Activated naive CD4-positive, alpha-beta T cell treated with anti-CD3 and anti-CD28 coated beads for 36 hours (primary cell): ENCODE results near the gene PHETA1. TPM values are rescaled to one million over a fixed set of nuclear protein-coding genes. Genes with fewer than 3 reads are reported as not detected.
"Not testable (repeated sequence)": the region's sequence is repeated elsewhere in the genome, so short reads cannot be mapped to it uniquely, and the experiment has no call there.

Experiments used
- CTCF ChIA-PET: fragments of 350-600 bp; sonication (Branson Sonifier 250); formaldehyde crosslinking; loops from one replicate; lab custom pipeline; 2021; ENCODE audit warnings: antibody characterized with exemption; lab: Charles Lee
- DNase-seq: peaks from one replicate; pipeline ENCODE4 v3.0.0-alpha.2; 2020
- H3K27ac Mint-ChIP-seq: one replicate; pipeline ENCODE4 v1.8.0; 2021; ENCODE audit warnings: mild to moderate bottlenecking, mixed read lengths
- H3K27me3 Mint-ChIP-seq: one replicate; pipeline ENCODE4 v1.8.0; 2021; ENCODE audit warnings: low read depth, mixed read lengths
- H3K36me3 Mint-ChIP-seq: one replicate; pipeline ENCODE4 v1.8.0; 2021; ENCODE audit warnings: low read depth, mixed read lengths
- H3K4me1 Mint-ChIP-seq: one replicate; pipeline ENCODE4 v1.8.0; 2021; ENCODE audit warnings: low read depth, mixed read lengths
- H3K4me3 Mint-ChIP-seq: one replicate; pipeline ENCODE4 v1.8.0; 2021; ENCODE audit warnings: mild to moderate bottlenecking, moderate library complexity, mixed read lengths
- H3K9me3 Mint-ChIP-seq: one replicate; pipeline ENCODE4 v1.8.0; 2021; ENCODE audit warnings: mixed read lengths
- intact Hi-C: fragments of 100-400 bp; cut with micrococcal nuclease; formaldehyde crosslinking; loops from one replicate; pipeline ENCODE4 v1.15.1; 2023
- total RNA-seq, 2 experiments: library from RNA; stranded (reverse); gene quantifications; one replicate each; pipeline ENCODE4 v1.2.3, GENCODE V29; 2021

PHETA1 gene
- total RNA-seq, 2 experiments from 2014 or later, result 0.35 to 1.0 TPM

DNA sequence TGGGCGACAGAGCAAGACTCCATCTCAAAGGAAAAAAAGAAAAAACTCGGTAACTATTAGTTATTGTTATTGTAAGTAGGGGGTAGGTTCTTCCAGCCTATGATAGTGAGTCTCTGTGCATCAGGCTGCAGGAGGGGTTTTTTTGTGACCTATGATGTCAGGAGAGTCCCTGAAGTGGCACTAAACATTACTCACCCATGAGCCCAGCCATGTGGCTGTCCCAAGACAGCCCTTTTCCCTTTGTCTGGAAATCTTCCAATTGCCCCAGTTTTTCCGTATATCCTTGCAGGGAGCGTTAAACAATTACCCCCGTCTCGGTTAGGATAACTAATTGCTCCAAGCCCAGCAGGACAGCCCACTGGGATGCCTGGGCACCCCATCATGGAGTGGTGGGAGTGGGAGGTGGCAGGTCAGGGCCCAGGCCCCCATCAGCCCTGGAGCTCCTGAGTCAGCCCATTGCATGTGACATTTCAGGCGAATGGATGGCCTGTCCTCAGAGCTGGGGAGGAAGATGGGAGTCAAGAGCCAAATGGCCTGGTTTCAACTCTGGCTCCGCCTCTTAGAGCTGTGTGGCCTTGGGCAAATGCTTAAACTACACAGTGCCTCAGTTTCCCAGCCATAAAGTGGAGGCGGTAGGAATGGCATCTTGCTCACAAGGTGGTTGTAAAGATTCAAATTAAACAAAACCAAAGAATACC is 16.4 kb downstream of the PHETA1 start:
- no peak overlapping the region for H3K4me3 Mint-ChIP-seq
- intact Hi-C loops, result no loop called here
- H3K27ac Mint-ChIP-seq, result no peak overlapping the region
- no peaks in the 10 kb centered on the region for H3K36me3 Mint-ChIP-seq
- CTCF ChIA-PET, result interaction anchor here (0.7 to 1.0 kb wide), 3 partner anchors 44 to 1356 kb away, joined by 3 to 7 read pairs (median 6); no protein-coding TSS in a partner anchor
- H3K9me3 Mint-ChIP-seq, result peaks cover 16% of the 10 kb centered on the region
- no peaks in the 10 kb centered on the region for H3K27me3 Mint-ChIP-seq
- DNase-seq, result no peak
- no peaks in the 10 kb centered on the region for H3K4me1 Mint-ChIP-seq

DNA sequence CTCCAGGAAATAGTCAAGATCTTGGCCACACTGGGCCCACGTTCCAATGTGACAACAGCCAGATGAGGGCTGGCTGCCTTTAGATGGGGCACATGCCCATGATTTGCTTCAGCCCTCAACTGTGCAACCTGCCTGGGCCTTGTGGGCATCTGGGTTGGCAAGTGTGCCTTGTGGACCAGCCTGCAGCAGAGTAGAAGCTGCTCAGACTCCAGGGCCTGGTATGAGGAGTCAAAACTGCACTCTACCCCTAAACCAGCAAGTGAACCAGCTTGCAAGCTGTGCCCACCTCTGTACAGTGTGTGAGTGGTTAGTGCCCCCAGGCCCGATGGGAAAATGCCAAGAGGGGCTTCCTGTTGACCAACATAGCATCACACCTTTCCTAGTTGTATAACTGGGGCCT is 17.9 kb downstream of the PHETA1 start:
- H3K4me3 Mint-ChIP-seq, result no peak overlapping the region
- no peaks in the 10 kb centered on the region for H3K27me3 Mint-ChIP-seq
- H3K9me3 Mint-ChIP-seq, result peaks cover 20% of the 10 kb centered on the region
- intact Hi-C loops, result no loop called here
- no peaks in the 10 kb centered on the region for H3K4me1 Mint-ChIP-seq
- no peak overlapping the region for H3K27ac Mint-ChIP-seq
- H3K36me3 Mint-ChIP-seq, result no peaks in the 10 kb centered on the region
- CTCF ChIA-PET, result interaction anchor here (1.0 kb wide), 1 partner anchor 46 kb away, joined by 3 read pairs; no protein-coding TSS in a partner anchor
- DNase-seq, result no peak

DNA sequence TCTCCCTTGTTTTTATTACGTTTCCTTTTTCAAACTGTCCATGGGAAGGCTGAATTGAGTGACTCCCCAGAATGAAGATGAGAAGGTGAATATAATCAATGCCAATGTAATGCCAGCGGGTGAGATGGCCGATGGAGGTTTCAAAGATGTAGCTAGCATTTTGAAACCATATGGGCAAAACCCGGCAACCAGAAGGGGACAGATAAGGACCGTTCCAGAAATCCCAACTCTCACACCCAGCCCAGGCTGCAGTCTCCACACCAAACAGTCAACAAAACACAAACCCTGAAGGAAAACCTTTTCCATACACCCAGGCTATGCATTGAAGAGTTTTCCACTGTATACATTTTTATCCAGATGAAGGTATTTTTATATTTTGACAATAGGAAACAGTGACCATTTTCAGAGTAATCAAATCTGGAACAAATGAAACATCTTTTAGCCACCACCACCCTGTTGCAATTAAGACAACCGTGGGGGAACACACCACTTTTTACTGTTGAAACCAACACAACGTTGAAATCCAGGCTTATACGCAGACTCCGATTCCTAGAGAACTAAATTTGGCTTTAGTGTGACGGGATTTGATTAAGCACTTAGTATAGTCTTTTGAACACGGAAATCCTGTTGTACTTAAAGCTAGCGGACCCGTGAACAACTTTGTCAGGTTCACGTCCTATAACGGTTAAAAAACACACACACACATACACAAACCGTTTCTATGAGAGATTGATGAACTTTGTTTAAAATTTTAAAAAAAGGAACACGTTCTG is 19.0 kb downstream of the PHETA1 start:
- Mint-ChIP-seq H3K4me3 (no peak overlapping the region), H3K27ac (no peak overlapping the region), H3K9me3 (peaks cover 20% of the 10 kb centered on the region), H3K27me3 (no peaks in the 10 kb centered on the region), H3K36me3 (no peaks in the 10 kb centered on the region), H3K4me1 (no peaks in the 10 kb centered on the region)
- no peak for DNase-seq
- intact Hi-C loops, result no loop called here
- CTCF ChIA-PET, result no interaction called here

DNA sequence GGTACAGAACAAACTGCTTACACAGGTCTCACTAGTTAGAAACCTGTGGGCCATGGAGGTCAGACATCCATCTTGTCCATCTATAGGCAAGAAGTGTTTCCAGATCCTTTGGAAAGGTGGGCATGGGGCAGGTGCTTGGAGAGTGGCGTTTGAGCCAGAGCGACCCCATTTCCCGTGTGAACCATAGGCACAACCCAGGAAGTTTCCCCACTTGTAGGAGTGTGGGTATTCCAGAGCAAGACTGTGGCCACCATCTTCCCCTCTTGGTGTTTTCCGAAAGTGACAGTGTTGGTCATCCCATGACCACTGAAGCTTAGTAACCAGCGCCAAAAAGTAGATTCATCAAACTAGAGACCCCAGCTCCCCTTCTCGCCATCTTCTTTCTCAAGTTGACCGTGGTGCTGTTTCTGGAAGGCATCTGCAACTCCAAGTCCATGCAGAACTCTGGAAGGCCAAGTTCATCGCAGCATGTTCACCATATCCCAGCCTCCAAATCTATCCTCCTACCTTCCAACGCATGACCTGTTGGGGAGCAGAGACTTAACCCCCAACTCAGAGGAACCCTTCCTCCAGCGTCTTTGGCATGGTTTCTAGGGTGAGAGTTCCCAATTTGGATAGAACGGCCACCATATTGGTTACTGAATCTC is 19.7 kb downstream of the PHETA1 start:
- no peak for DNase-seq
- Mint-ChIP-seq H3K27ac (no peak overlapping the region), H3K4me3 (no peak overlapping the region), H3K36me3 (no peaks in the 10 kb centered on the region), H3K27me3 (no peaks in the 10 kb centered on the region), H3K4me1 (no peaks in the 10 kb centered on the region), H3K9me3 (peaks cover 16% of the 10 kb centered on the region)
- CTCF ChIA-PET, result no interaction called here
- intact Hi-C loops, result no loop called here

DNA sequence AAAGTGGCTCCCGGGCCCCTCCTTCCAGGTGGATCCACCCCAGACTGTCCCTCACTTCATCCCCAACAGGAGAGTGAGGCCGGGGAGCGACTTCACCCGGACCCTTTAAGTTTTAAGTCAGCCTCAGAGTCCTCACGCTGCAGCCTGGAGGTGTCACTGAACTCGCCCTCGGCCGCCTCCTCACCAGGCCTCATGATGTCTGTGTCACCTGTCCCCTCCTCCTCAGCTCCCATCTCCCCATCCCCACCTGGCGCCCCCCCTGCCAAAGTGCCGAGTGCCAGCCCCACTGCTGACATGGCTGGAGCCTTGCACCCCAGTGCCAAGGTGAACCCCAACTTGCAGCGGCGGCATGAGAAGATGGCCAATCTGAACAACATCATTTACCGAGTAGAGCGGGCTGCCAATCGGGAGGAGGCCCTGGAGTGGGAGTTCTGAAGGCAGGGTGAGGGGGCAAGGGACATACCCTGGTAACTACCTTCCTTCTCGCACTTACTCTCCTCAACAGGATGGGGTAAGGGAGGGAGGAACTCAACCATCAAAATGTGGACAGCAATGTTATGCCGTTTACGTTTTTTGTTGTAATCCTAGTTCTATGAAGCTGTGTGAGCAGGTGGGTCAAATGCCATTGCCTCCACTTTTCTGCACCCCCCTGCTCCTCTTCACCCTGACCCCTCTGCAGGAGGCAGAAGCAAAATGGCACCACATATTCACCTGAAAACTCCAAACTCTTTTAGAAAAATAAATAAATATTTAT is 20.8 kb downstream of the PHETA1 start:
- Mint-ChIP-seq H3K36me3 (no peaks in the 10 kb centered on the region), H3K9me3 (peaks cover 18% of the 10 kb centered on the region), H3K4me3 (no peak overlapping the region), H3K4me1 (no peaks in the 10 kb centered on the region), H3K27ac (no peak overlapping the region), H3K27me3 (no peaks in the 10 kb centered on the region)
- DNase-seq, result no peak
- CTCF ChIA-PET, result no interaction called here
- intact Hi-C loops, result no loop called here

DNA sequence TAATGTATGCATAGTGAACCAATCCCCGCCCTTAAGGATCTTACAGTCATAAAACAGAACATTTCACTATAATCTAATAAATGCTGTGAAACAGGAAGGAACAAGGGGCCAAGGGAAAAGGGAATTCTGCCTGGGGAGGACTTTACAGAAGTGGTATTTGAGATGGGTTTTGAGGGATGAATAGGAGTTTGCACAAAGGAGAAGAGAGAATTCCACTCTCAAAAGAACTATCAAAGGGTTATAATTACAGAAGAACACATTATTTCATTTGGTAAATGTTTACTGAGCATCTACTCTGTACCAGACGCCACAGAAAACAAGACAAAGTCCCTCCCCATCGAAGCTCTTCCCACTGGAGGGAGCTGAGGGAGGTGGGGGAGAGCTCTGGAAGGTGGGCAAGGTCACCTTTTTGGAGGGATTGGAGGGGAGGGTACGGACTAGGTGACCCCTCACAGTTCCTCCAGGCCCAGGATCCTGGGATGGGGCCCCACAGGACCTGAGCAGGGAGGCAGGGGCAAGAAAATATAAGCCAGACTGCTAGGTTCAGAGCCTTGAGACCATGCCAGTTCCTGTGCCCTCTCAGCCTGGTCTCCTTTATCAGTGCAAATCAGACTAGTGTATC is 24.5 kb downstream of the PHETA1 start:
- Mint-ChIP-seq H3K36me3 (no peaks in the 10 kb centered on the region), H3K27ac (no peak overlapping the region), H3K9me3 (peaks cover 18% of the 10 kb centered on the region), H3K4me1 (no peaks in the 10 kb centered on the region), H3K27me3 (no peaks in the 10 kb centered on the region), H3K4me3 (no peak overlapping the region)
- CTCF ChIA-PET, result interaction anchor here (0.5 kb wide), 1 partner anchor 315 kb away, joined by 4 read pairs; no protein-coding TSS in a partner anchor
- intact Hi-C loops, result no loop called here
- no peak for DNase-seq

DNA sequence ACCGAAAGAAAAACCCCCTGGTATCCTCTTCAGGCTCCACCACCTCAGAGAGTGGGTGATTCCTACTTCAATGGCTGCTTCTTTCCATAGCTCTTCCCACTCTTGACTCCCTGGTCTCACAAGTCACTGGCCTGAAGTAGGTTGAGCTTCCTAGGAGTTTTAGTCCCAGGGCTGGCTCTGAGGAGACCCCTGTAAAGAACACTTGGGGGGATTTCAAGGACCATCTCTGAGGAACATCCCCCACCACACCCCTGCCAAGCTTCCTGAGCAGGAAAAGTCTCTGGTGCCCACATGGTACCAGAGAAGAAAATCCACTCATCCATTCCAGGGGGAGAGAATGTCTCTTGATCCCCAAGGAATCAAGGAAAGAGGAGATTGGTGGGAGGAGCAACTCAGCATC is 25.7 kb downstream of the PHETA1 start:
- Mint-ChIP-seq H3K27me3 (no peaks in the 10 kb centered on the region), H3K36me3 (no peaks in the 10 kb centered on the region), H3K4me1 (no peaks in the 10 kb centered on the region), H3K27ac (no peak overlapping the region), H3K4me3 (no peak overlapping the region), H3K9me3 (peaks cover 7% of the 10 kb centered on the region)
- intact Hi-C loops, result no loop called here
- CTCF ChIA-PET, result no interaction called here
- DNase-seq, result no peak

DNA sequence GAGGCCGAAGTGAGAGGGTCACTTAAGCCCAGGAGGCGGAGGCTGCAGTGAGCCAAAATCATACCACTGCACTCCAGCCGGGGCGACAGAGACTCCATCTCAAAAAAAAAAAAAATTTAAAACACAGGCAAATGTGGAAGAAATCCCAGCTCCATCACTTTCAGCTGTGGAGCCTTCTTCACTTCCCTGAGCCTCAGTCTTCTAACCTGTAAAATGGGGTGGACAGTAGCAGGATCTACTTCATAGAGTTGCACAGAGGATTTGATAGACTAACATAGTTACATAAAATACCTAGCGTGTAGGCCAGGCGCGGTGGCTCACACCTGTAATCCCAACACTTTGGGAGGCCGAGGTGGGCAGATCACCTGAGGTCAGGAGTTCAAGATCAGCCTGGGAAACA is 26.5 kb downstream of the PHETA1 start:
- CTCF ChIA-PET, result no interaction called here
- Mint-ChIP-seq H3K4me3 (no peak overlapping the region), H3K27ac (no peak overlapping the region), H3K36me3 (no peaks in the 10 kb centered on the region), H3K27me3 (no peaks in the 10 kb centered on the region), H3K9me3 (peaks cover 5% of the 10 kb centered on the region), H3K4me1 (no peaks in the 10 kb centered on the region)
- intact Hi-C loops, result no loop called here
- no peak for DNase-seq

DNA sequence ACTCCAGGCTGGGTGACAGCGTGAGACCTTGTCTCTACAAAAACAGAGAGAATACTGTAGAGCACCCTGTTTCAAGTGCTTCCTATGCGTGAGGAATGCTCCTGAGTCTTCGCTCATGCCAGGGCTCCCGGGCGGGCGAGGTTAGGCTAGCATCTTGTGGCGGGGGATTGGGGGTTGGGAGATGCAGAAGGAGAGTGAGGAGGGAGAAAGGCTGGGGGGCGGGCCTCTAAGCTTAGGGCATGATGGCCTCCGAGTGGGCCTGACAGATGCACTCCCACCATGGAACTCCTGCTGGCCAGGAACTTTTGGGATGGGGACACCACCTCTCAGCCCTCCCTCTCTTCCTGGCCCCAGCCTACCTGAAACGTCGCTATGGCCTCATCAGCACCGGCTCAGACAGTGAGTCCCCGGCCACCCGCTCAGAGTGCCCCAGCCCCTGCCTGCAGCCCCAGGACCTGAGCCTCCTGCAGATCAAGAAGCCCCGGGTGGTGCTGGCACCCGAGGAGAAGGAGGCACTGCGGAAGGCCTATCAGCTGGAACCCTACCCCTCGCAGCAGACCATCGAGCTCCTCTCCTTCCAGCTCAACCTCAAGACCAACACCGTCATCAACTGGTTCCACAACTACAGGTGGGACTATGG is 27.3 kb downstream of the PHETA1 start:
- Mint-ChIP-seq H3K4me1 (no peaks in the 10 kb centered on the region), H3K27ac (no peak overlapping the region), H3K36me3 (no peaks in the 10 kb centered on the region), H3K27me3 (no peaks in the 10 kb centered on the region), H3K9me3 (peaks cover 2% of the 10 kb centered on the region), H3K4me3 (no peak overlapping the region)
- intact Hi-C loops, result no loop called here
- no peak for DNase-seq
- CTCF ChIA-PET, result no interaction called here

DNA sequence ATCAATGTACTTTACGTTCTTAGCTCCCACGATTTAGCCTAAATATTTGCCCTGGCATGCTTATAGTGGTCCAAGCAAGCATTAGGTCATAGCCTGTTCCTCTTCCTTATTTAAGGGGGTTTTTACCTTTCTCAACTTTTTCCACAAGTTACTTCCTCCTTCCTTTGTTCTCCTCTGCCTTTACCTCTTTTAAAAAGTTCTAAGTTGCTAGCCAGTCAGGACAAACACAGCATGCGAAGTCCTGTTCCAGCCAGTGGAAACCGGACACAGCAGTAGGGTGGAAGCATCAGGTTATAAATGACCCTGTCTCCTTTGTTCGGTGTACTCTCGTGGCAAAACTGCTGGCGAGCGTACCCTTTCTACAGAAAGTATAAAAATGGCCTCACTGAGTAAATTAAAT is 28.2 kb downstream of the PHETA1 start:
- CTCF ChIA-PET, H3K4me1 Mint-ChIP-seq: not testable (repeated sequence)

DNA sequence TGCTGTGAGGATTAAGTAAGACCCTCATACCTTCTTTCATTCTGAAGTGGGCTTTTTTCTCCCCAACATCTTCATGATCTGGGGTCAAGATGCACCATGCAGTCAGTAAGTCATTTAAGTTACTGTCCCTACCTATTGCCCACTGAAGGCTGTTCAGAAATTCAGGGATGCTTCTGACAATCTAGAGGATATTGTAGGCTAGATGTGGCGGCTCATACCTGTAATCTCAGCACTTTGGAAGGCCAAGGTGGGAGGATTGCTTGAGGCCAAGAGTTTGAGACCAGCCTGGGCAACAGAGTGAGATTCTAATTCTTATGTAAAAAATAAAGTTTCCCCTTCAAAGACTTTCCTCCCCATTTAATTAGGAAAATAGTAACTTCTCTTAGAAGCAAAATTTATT is 28.7 kb downstream of the PHETA1 start:
- H3K9me3 Mint-ChIP-seq, result peaks cover 2% of the 10 kb centered on the region
- no peak overlapping the region for H3K27ac Mint-ChIP-seq
- DNase-seq, result no peak
- H3K4me3 Mint-ChIP-seq, result no peak overlapping the region
- CTCF ChIA-PET, result interaction anchor here (0.6 kb wide), 1 partner anchor 109 kb away, joined by 6 read pairs; no protein-coding TSS in a partner anchor
- H3K4me1 Mint-ChIP-seq, result no peaks in the 10 kb centered on the region
- intact Hi-C loops, result no loop called here
- no peaks in the 10 kb centered on the region for H3K36me3 Mint-ChIP-seq
- H3K27me3 Mint-ChIP-seq, result no peaks in the 10 kb centered on the region

More for the DNA sequence above, 28.2 kb downstream of the PHETA1 start:
- H3K4me3 Mint-ChIP-seq, H3K36me3 Mint-ChIP-seq, H3K9me3 Mint-ChIP-seq, DNase-seq, H3K27ac Mint-ChIP-seq, H3K27me3 Mint-ChIP-seq, intact Hi-C loops: not testable (repeated sequence)
